NCI-H510A (cell line): ENCODE results near the gene COX19.
"Not testable (repeated sequence)": the region's sequence is repeated elsewhere in the genome, so short reads cannot be mapped to it uniquely, and the experiment has no call there.

ENCODE experiments used
- DNase-seq: peaks from one replicate; lab custom pipeline; 2025; lab: John Stamatoyannopoulos, UW

Gene COX19

DNA sequence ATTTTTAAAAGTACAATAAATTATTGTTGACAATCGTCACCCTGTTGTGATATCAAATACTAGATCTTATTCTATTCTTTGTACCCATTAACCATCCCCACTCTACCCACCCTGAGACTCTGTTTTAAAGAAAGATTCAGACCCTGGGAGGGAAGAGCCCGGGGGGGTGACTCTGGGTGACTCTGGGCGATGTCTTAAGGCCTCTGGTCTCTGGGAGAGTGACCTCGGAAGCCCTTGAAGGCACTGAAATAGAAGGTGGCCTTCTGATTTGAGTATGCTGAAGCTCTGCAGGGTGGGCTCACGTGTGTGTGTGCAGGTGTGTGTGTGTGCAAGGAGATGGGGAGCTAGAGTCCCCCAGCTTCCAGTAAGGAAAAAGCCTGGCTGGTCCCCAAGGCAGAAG, 30.6 kb downstream of the COX19 start:
- DNase-seq: no peak

GRCh38 chr7:943793-944192, 31.6 kb downstream of the COX19 start:
- not testable (repeated sequence) for DNase-seq

- DNase-seq: no peak
Measured at GRCh38 chr7:940599-941408, 34.5 kb downstream of the COX19 start.

GRCh38 chr7:939843-940242, 35.5 kb downstream of the COX19 start:
- DNase-seq: no peak

DNA sequence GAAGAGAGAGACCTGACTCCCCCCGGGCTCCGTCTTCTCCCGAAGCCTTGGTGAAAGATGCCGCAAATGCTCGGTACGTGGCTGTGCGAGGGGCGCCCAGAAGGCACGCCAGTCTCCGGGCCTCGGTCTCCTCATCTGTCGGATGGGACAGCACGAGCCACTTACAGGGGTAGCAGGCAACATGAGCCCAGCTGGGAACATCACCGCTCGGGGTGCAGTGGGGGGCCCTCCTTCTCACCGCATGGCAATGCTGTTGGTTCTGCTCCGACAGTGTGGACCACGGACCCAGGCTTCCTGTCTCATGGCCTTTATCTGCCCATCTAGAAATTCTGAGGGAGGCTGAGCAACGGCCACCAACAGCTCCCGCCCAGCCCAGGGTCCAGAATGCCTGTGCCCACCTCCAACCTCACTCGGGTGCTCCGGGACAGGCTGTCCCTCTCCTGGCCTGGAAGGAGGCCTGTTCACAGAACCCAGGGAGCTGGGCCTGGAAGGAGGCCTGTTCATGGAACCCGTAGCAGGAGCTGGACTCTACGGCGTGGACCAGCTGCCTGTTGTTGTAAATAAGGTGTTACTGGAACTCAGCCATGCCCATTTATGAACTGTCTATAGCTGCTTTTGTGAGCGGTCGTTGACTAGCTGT, 36.7 kb downstream of the COX19 start:
- no peak for DNase-seq

GRCh38 chr7:937856-938484, 37.4 kb downstream of the COX19 start:
- no peak for DNase-seq

DNA sequence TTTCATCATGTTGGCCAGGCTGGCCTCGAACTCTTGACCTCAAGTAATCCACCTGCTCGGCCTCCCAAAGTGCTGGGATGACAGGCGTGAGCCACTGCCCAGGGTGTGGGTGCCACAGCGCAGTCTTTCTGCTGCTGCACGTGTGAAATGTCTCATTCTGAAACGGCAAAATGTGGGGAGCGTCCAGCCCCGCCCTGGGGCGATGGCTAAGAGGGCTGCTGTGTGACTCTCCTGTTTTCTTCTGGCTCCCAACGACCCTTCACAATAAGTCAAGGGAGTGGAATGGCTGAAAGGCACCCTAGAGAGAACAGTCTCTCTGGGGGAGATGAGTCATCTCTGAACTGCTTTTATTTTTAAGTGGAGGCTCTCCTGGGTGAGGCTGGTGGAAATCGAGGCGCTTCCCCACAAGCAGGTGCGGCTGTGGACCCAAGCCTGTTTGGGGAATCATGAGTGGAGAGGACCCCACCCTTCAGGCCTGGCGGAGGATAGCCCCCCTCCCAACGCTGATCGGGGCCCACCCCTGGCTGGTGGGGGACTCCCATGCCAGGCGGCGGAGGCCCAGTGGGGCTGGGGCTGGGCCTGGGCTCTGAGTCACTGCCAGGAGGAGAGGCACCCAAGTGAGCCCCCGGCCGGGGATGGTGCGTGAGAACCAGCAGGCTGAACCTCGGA, 38.8 kb downstream of the COX19 start:
- no peak for DNase-seq

GRCh38 chr7:935874-936385, 39.4 kb downstream of the COX19 start:
- DNase-seq: no peak

- no peak for DNase-seq
Measured at GRCh38 chr7:935164-935873, 40.0 kb downstream of the COX19 start.

DNA sequence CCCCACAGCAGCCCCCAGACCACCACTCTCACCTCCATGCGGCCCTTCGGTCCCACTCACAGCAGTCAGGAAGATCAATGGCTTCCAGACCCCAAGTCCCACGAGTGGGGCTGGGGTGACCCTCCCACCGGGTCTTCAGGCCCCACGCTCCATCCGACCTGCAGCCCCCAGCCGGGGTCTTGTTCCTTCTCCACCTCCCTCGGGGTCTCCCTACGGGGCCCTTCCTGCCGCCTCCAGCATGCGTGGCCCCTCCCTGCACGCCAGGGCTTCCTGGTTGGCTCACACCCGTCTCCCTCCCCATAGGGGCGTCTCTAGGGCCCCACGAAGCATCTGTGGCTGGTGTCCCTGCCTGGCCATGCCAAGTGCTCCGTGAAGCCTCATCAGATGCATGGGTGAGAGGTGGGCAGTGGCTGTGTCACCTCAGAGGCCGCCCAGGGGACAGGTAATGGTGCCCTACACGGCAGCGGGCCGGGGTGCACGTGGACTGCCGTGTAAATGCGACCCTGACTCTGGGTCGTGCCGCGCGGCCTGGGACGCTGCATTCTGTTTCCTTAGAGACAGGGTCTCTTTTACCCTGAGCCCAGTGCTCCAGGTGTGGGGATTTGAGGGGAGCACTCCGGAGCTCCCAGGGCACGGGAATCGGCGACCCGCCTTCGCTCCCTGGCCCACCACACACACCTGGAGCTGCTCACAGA, 40.7 kb downstream of the COX19 start:
- DNase-seq: no peak

DNA sequence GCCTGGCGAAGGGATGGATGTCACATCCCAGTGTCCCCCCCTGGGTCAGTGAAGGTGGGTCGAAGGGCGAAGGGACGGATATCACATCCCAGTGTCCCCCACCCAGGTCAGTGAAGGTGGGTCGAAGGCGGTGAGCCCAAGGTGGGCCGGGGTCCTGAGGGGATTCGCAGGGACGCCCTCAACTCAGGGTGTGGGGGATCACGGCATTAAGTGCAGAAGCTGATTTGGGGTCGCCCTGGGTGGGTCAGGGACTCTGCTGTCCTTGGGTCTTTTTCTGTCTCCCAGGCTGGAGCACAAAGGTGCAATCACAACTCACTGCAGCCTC, 42.7 kb downstream of the COX19 start:
- DNase-seq: no peak

- DNase-seq: no peak
Measured at GRCh38 chr7:931871-932650, 43.3 kb downstream of the COX19 start.

GRCh38 chr7:930975-931758, 44.2 kb downstream of the COX19 start:
- no peak for DNase-seq

GRCh38 chr7:929311-929711, 46.0 kb downstream of the COX19 start:
- no peak for DNase-seq

GRCh38 chr7:927031-927671, 48.2 kb downstream of the COX19 start:
- DNase-seq: no peak

DNA sequence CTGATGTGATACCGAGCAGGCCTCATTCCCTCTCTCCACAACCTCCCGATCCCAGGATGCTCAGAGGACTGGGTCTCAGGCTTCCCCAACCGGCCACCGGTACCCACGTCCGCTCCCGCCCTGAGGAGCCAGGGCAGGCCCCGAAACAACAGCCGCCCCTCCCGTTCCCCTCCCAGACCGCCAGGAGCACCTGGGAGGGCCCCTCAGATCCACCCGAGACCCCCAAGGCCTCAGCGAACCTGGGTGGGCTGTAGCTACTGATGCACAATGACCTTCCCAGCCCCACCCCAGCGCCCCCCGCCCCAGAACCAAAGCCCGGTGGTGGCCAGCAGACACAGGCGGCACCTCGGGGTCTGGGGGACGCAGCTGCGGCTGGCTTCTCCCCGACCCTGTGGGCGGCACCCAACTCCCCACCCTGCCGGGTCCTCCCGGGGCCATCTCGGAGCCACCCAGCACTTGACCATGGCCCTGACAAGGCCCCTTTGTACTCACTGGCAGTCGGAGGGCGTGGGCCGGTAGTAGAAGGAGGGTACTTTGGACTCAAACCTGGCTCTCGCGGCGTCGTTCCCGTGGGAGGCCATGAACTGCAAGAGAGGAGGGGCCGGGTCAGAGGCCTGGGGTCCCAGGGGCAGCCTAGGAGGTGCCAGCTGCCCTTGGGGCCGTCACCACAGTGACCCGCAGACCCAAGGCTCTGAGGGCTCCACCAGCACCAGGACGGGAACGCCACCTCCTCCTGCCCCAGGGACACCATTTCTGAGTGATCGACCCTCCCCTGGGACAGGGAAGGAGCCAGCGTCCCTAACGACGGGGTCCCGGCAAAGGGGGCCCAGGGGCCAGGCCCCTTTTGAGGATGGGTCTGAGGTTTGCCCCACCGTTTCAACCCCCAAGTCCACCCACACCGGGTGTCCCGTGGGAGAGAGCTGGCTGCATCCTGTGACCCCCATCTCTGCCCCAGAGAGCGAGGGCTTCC, 49.0 kb downstream of the COX19 start:
- no peak for DNase-seq

- DNase-seq: no peak
Measured at GRCh38 chr7:925601-926000, 49.7 kb downstream of the COX19 start.
